ENCODE results near the gene NEK5. TPM values are rescaled to one million over a fixed set of nuclear protein-coding genes. Genes with fewer than 3 reads are reported as not detected.
"Not testable (repeated sequence)": the region's sequence is repeated elsewhere in the genome, so short reads cannot be mapped to it uniquely, and the experiment has no call there.

The NEK5 gene
- total RNA-seq, 1 donor from 2014 or later, result 0.50 TPM

DNA sequence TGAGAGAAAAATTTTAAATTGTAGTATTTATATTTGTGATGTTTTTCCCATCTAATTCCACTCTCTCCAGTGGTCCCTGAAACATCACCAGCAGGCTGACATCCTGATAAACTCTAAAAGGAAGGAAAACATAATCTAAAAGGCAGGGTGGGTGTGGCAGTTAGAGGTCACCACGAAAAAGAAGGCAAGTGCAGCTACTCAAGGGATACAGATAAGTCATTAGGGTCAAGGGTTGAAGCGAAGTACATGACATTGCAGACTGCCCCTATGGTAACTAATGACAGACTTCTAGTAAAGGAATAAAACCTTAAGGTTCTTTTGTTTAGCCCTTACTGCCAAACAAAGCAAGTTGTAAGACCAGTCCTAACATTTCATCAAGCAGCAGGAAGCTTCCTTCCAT, 36.5 kb upstream of the NEK5 start:
- Histone ChIP-seq H3K27me3 (ENCODE audit: insufficient read depth, low read length) (no peaks in the 10 kb centered on the region), H2AFZ (ENCODE audit: low read depth, low read length) (no peak overlapping the region), H3K4me1 (ENCODE audit: insufficient read depth, low read length) (peaks cover 20% of the 10 kb centered on the region), H3K27ac (ENCODE audit: low read depth, low read length) (no peak overlapping the region), H3K4me2 (ENCODE audit: low read length) (no peak overlapping the region), H3K9me3 (ENCODE audit: insufficient read depth, low read depth, low read length) (no peaks in the 10 kb centered on the region), H3K36me3 (ENCODE audit: insufficient read depth, low read length) (no peaks in the 10 kb centered on the region), H4K20me1 (ENCODE audit: insufficient read depth, low read length) (no peaks in the 10 kb centered on the region), H3K4me3 (ENCODE audit: insufficient read depth, low read depth, low read length) (no peak overlapping the region), H3K9ac (ENCODE audit: low read length) (no peak overlapping the region), H3K79me2 (ENCODE audit: insufficient read depth, low read length) (no peaks in the 10 kb centered on the region)
- FAIRE-seq (no peak), DNase-seq (ENCODE audit: low read depth) (no peak)
- Mint-ChIP-seq H3K4me3 (ENCODE audit: unreplicated experiment) (no peak overlapping the region), H3K4me1 (ENCODE audit: low read depth, unreplicated experiment) (peaks cover 22% of the 10 kb centered on the region), H3K27me3 (ENCODE audit: low read depth, unreplicated experiment) (no peaks in the 10 kb centered on the region), H3K9me3 (ENCODE audit: unreplicated experiment) (no peaks in the 10 kb centered on the region), H3K27ac (ENCODE audit: unreplicated experiment) (no peak overlapping the region), H3K36me3 (ENCODE audit: low read depth, unreplicated experiment) (peaks cover 4% of the 10 kb centered on the region)
- TF ChIP-seq EZH2 (IDR thresholded peaks at IDR 0.05; ENCODE audit: insufficient read depth, low read length) (no peak), CTCF (IDR thresholded peaks at IDR 0.05; ENCODE audit: insufficient read depth, low read depth, low read length) (no peak)

GRCh38 chr13:52164989-52165388, 36.1 kb upstream of the NEK5 start:
- no peak overlapping the region for H3K4me2 ChIP-seq (ENCODE audit: low read length)
- no peak overlapping the region for H2AFZ ChIP-seq (ENCODE audit: low read depth, low read length)
- Mint-ChIP-seq H3K27ac (ENCODE audit: unreplicated experiment) (no peak overlapping the region), H3K9me3 (ENCODE audit: unreplicated experiment) (no peaks in the 10 kb centered on the region), H3K4me3 (ENCODE audit: unreplicated experiment) (no peak overlapping the region), H3K4me1 (ENCODE audit: low read depth, unreplicated experiment) (peaks cover 23% of the 10 kb centered on the region), H3K27me3 (ENCODE audit: low read depth, unreplicated experiment) (no peaks in the 10 kb centered on the region), H3K36me3 (ENCODE audit: low read depth, unreplicated experiment) (peaks cover 4% of the 10 kb centered on the region)
- H3K4me1 ChIP-seq (ENCODE audit: insufficient read depth, low read length), result peaks cover 20% of the 10 kb centered on the region
- H3K27ac ChIP-seq (ENCODE audit: low read depth, low read length), result no peak overlapping the region
- no peak for DNase-seq (ENCODE audit: low read depth)
- no peaks in the 10 kb centered on the region for H3K9me3 ChIP-seq (ENCODE audit: insufficient read depth, low read depth, low read length)
- TF ChIP-seq EZH2 (IDR thresholded peaks at IDR 0.05; ENCODE audit: insufficient read depth, low read length) (no peak), CTCF (IDR thresholded peaks at IDR 0.05; ENCODE audit: insufficient read depth, low read depth, low read length) (no peak)
- no peak overlapping the region for H3K9ac ChIP-seq (ENCODE audit: low read length)
- H3K79me2 ChIP-seq (ENCODE audit: insufficient read depth, low read length), result no peaks in the 10 kb centered on the region
- H3K4me3 ChIP-seq (ENCODE audit: insufficient read depth, low read depth, low read length), result no peak overlapping the region
- no peak for FAIRE-seq
- no peaks in the 10 kb centered on the region for H3K36me3 ChIP-seq (ENCODE audit: insufficient read depth, low read length)
- no peaks in the 10 kb centered on the region for H4K20me1 ChIP-seq (ENCODE audit: insufficient read depth, low read length)
- no peaks in the 10 kb centered on the region for H3K27me3 ChIP-seq (ENCODE audit: insufficient read depth, low read length)

DNA sequence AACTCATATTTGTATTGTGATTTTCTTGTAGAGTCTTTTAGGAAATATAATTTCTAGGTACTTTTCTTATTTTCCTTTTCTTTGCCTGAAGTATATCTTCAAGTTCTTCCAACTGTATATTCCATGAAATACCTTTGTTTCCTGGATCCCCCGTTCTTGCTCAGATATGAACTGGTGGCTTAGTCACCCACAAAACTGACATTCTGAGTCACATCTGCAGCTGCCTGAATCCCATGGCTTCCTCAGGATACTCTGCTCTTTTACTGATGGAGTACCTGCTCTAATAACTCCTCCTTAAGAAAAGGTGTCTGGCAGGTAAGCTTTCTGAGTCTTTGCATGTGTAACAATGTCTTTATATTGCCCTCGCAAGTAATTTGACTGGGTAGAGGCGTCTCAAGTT, 35.0 kb upstream of the NEK5 start:
- not testable (repeated sequence) for H3K27ac ChIP-seq (ENCODE audit: low read depth, low read length)
- FAIRE-seq, result peak; percentile 98

More for the DNA sequence above, 35.0 kb upstream of the NEK5 start:
- H4K20me1 ChIP-seq (ENCODE audit: insufficient read depth, low read length); H3K27me3 Mint-ChIP-seq (ENCODE audit: low read depth, unreplicated experiment); H3K4me3 ChIP-seq (ENCODE audit: insufficient read depth, low read depth, low read length); H3K9ac ChIP-seq (ENCODE audit: low read length); H3K9me3 ChIP-seq (ENCODE audit: insufficient read depth, low read depth, low read length); H3K79me2 ChIP-seq (ENCODE audit: insufficient read depth, low read length); H3K4me3 Mint-ChIP-seq (ENCODE audit: unreplicated experiment); H3K27me3 ChIP-seq (ENCODE audit: insufficient read depth, low read length); H3K36me3 Mint-ChIP-seq (ENCODE audit: low read depth, unreplicated experiment); H3K36me3 ChIP-seq (ENCODE audit: insufficient read depth, low read length); H3K9me3 Mint-ChIP-seq (ENCODE audit: unreplicated experiment); H2AFZ ChIP-seq (ENCODE audit: low read depth, low read length); DNase-seq (ENCODE audit: low read depth): not testable (repeated sequence)
- Mint-ChIP-seq H3K27ac (ENCODE audit: unreplicated experiment) (peak overlapping the region; percentile 2), H3K4me1 (ENCODE audit: low read depth, unreplicated experiment) (peaks cover 27% of the 10 kb centered on the region)
- Histone ChIP-seq H3K4me2 (ENCODE audit: low read length) (peak overlapping the region; percentile 15), H3K4me1 (ENCODE audit: insufficient read depth, low read length) (peaks cover 21% of the 10 kb centered on the region)

All from astrocyte (in vitro differentiated cells and primary cell).